ENCODE data around the gene NECAB3.
"Not testable (repeated sequence)": the region's sequence is repeated elsewhere in the genome, so short reads cannot be mapped to it uniquely, and the experiment has no call there.

The NECAB3 gene

DNA sequence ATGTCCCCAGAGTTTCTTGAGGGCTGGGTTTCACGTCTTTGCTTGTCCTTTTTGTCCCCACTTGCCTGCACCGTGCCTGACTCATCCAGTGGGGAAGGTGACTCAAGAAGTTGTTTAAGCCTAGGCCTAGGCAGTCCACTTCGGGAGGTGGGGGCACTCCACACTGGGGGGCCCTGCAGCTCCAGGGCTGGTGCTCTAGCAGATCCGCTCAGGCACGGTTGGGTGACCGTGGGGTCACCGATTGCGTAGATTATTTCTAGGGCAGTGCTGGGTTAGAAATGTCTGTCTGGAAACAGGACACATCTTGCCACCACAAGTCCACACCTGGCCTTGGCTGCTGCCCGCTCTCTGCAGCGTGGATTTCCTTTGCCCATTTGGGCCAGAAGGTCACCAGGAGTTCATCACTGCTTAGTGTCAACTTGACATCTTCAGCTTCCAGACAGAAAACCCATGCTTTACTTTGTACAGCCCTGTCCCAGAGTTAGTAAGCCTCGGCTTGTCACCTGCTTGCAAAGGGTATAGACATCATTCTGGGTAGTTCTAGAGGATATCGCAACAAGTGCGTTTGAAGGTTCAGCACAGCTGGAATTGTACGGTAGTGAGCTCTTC is 25.7 kb downstream of the NECAB3 start:
- no peak for DNase-seq

GRCh38 chr20:33647603-33648395 is 26.4 kb downstream of the NECAB3 start:
- no peak for DNase-seq

DNA sequence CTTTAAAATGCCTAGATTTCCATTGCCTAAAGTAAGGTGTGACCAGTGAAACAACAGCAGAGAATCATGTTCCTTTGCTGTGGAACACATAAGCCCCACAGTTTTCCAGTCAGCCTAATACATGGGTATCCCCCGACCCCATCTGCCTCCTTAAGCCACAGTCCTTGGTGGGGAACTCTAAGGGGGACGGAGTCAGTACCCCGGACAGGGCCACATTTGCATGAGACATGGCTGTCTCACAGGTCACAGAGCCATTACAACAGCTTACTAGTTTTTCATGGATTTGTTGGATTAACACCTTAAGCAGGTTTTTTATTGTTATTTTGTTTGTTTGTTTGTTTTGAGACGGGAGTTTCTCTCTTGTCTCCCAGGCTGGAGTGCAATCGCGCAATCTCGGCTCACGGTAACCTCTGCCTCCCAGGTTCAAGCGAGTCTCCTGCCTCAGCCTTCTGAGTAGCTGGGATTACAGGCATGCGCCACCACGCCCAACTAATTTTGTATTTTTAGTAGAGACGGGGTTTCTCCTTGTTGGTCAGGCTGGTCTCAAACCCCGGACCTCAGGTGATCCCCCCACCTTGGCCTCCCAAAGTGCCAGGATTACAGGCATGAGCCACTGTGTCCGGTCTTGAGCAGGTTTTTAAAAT is 27.1 kb downstream of the NECAB3 start:
- DNase-seq: not testable (repeated sequence)

GRCh38 chr20:33646191-33646590 is 28.0 kb downstream of the NECAB3 start:
- DNase-seq: no peak

DNA sequence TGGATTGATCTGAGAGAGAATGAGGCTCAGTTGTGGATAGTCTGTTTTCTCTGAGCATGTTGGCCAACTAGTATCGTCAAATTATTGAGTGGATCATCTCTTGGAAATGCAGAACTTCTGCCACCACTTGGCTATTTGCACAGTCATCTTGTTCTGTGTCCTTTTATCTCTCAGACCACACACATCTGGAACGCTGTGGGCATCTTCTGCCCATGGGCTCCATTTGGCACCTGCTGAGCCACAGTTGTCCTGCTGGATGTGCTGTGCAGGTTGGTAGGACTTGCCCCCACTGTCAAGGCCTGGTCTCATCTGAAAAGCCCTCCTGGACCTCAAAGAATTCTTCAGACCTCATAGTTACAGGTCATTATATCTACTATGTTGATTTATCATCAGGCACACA is 28.8 kb downstream of the NECAB3 start:
- DNase-seq: no peak

DNA sequence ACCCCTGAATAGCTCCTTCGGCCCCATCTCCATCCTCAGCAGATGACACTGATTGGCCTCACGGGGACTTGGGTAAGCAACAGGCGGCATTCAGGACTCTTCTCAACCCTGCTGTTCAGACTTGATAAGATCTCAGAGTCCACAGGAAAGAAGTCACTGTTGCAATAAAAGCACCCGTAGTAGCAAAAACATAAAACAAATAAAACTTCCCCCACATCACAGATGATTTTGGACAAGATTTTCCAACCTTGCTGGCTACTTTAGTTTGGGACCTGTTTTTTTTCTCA is 29.2 kb downstream of the NECAB3 start:
- no peak for DNase-seq

DNA sequence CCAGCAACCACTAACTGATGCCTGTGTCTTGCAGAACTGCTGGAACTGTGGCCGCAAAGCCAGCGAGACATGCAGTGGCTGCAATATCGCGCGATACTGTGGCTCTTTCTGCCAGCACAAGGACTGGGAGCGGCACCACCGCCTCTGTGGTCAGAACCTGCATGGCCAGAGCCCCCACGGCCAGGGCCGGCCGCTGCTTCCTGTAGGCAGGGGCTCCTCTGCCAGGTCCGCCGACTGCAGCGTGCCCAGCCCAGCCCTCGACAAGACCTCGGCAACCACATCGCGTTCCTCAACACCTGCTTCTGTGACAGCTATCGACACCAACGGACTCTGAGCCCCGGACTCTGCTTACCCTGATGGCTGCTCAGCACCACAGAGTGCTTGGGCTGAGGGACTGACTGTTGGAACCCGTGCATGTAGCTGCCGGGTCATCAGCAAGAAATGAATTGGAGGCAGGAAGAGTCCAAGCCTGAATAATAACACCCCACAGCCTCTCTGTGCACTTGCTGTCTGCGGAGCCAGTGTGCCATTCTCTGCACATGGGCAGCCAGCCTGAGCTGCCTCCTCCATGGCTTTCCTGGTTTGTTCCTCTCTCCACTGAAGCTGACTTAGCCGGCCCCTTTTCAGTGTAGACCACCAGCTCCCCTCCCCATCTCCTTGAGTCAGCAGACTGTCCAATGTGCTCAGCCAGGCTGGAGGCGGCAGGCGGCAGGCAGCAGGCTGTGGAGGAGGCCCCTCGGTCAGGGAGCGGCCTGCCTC is 29.7 kb downstream of the NECAB3 start:
- DNase-seq: no peak

DNA sequence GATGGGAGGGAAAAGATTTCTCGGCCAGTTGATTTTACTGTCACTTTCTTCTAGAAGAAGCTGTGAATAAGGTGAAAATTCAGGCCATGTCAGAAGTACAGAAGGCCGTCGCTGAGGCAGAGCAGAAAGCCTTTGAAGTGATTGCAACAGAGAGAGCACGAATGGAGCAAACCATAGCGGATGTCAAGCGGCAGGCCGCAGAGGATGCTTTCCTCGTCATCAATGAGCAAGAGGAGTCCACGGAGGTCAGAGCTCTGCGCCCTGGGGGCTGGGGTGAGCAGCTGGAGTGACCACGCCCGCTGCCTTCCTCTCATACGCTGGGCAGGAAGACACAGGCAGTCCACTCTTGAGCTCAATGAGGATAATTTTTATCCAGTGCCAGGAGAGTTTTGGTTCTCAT is 33.9 kb downstream of the NECAB3 start:
- DNase-seq: no peak

DNA sequence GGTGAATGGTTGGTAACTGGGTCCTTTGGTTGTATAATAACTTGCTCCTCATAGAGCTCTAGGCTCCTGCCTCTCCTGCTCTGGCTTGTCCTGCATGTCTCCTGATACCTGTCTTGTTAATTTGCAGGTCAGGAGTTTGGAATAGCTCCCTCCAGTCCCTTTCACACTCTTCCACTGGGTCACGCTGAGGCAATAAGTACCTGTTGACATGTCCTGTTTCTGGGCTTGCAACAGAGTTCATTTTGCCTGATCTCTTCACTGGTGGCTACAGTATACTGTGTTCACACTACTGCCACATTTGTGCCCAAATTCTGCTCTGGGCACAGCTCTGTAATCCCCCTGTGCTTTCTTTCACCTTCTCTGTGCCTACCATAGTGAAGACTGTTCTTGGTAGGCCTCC is 37.5 kb downstream of the NECAB3 start:
- no peak for DNase-seq

GRCh38 chr20:33635341-33635740 is 38.9 kb downstream of the NECAB3 start:
- DNase-seq: no peak

GRCh38 chr20:33631910-33632309 is 42.3 kb downstream of the NECAB3 start:
- DNase-seq: not testable (repeated sequence)

- no peak for DNase-seq
Measured at GRCh38 chr20:33630507-33630906, 43.7 kb downstream of the NECAB3 start.

- no peak for DNase-seq
Measured at GRCh38 chr20:33629979-33630378, 44.2 kb downstream of the NECAB3 start.

DNA sequence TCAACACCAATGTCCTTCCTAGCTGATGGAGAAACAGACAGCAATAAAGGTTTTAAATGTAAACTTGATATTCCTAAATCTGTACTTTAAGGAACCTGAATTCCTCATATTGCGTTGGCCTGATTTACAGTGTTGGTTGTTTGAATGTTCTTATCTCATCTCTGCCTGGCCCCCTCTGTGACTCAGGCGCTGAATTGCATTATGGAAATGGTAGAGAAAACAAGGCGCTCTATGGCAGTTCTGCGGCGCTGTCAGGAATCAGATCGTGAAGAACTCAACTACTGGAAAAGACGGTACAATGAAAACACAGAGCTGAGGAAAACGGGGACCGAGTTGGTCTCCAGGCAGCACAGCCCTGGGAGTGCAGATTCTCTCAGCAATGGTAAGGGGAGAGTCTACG is 44.7 kb downstream of the NECAB3 start:
- no peak for DNase-seq

- no peak for DNase-seq
Measured at GRCh38 chr20:33627577-33628216, 46.5 kb downstream of the NECAB3 start.

GRCh38 chr20:33626190-33626589 is 48.0 kb downstream of the NECAB3 start:
- DNase-seq: no peak

- DNase-seq: no peak
Measured at GRCh38 chr20:33624399-33624798, 49.8 kb downstream of the NECAB3 start.

DNA sequence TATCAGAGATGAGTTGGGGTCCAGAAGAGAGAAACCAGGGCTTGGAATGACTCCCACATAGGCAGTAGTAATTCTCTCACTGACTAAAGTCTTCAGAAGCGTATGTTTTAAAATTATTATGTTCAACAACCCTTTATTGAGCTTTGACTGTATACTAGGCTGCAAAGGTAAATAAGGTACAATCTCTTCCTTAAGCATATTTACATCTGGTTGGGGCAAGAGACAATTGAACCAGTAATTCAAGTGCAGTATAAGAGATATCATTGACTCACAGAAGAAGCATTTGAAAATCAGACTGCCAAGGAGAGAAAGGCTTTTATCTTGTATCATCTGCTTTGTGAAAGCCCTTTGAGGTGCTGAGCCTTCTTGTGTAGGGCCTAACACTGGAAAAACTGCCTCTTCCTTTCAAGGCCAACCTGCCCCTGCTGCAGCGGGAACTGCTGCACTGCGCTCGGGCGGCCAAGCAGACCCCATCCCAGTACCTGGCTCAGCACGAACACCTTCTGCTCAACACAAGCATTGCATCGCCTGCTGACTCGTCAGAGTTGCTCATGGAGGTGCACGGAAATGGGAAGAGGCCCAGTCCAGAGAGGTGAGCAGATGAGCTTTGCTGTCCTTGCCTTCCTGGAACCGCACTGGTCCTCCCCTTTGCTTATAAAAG is 51.4 kb downstream of the NECAB3 start:
- DNase-seq: no peak

- DNase-seq: no peak
Measured at GRCh38 chr20:33621717-33622400, 52.4 kb downstream of the NECAB3 start.

GRCh38 chr20:33612001-33612400 is 62.2 kb downstream of the NECAB3 start:
- DNase-seq: no peak

DNA sequence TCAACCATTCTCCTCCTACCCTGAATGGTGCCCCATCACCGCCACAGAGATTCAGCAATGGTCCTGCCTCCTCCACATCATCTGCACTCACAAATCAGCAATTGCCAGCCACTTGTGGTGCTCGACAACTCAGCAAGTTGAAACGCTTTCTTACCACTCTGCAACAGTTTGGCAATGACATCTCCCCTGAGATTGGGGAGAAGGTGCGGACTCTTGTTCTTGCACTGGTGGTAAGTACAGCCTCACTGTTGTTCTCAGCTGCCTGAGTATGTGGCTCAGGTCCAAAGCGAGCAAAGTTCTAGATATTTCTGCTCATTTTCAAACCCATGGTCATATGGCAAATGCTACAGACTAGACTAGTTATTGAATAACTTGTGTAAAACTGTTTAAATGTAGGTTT is 63.1 kb downstream of the NECAB3 start:
- no peak for DNase-seq

GRCh38 chr20:33609504-33609903 is 64.7 kb downstream of the NECAB3 start:
- DNase-seq: no peak

Measured in right forelimb (tissue), 1 donor.